Mucosa of gallbladder (tissue), 1 donor: ENCODE results near the gene C1QL4. TPM values are rescaled to one million over a fixed set of nuclear protein-coding genes. Genes with fewer than 3 reads are reported as not detected.
A peak's percentile ranks its signal among the peaks of the same experiment; 100 is the strongest.
"Not testable (repeated sequence)": the region's sequence is repeated elsewhere in the genome, so short reads cannot be mapped to it uniquely, and the experiment has no call there.

Experiments used
- DNase-seq: peaks from one replicate; pipeline ENCODE4 v3.0.0-alpha.2; 2020; ENCODE audit warnings: low spot score
- total RNA-seq: library from RNA; stranded (reverse); gene quantifications from one replicate; pipeline ENCODE4 v1.2.1, GENCODE V29; 2021
- donor health status: DM: no; HTN: no; CAD: no.

Gene C1QL4
- total RNA-seq, result 0.12 TPM

- DNase-seq, result peak; percentile 82
These were observed at the start of gene C1QL4 for GRCh38 chr12:49336645-49337584. Gene C1QL4 (minus strand): TSS chr12:49337188. CDS start chr12:49336477, 711 bp downstream.

GRCh38 chr12:49380184-49380583 is 43.2 kb upstream of the C1QL4 start:
- DNase-seq, result not testable (repeated sequence)

GRCh38 chr12:49377386-49377785 is 40.4 kb upstream of the C1QL4 start:
- DNase-seq, result no peak

- no peak for DNase-seq
These were observed 38.4 kb upstream of the C1QL4 start for GRCh38 chr12:49375406-49375805.

- DNase-seq, result no peak
These were observed 33.6 kb upstream of the C1QL4 start for GRCh38 chr12:49370539-49370938.

GRCh38 chr12:49369411-49370145 is 32.6 kb upstream of the C1QL4 start:
- no peak for DNase-seq

- no peak for DNase-seq
These were observed 31.2 kb upstream of the C1QL4 start for GRCh38 chr12:49368240-49368600.

GRCh38 chr12:49367381-49368239 is 30.6 kb upstream of the C1QL4 start, which contains the start of gene SPATS2:
Gene SPATS2 (plus strand): TSS chr12:49367462. CDS start chr12:49461013, 93,551 bp downstream.
- DNase-seq, result peak; percentile 93

- peak; percentile 88 for DNase-seq
These were observed 29.8 kb upstream of the C1QL4 start for GRCh38 chr12:49366652-49367380.

GRCh38 chr12:49366096-49366651 is 29.2 kb upstream of the C1QL4 start:
- no peak for DNase-seq

GRCh38 chr12:49365542-49365941 is 28.6 kb upstream of the C1QL4 start:
- DNase-seq, result no peak

- no peak for DNase-seq
These were observed 28.0 kb upstream of the C1QL4 start for GRCh38 chr12:49364989-49365388.

GRCh38 chr12:49362077-49362476 is 25.1 kb upstream of the C1QL4 start:
- no peak for DNase-seq

- no peak for DNase-seq
These were observed 22.7 kb upstream of the C1QL4 start for GRCh38 chr12:49359671-49360070.

GRCh38 chr12:49358483-49359141 is 21.6 kb upstream of the C1QL4 start:
- DNase-seq, result no peak

GRCh38 chr12:49357103-49357678 is 20.2 kb upstream of the C1QL4 start:
- DNase-seq, result no peak

- DNase-seq, result no peak
These were observed 18.9 kb upstream of the C1QL4 start for GRCh38 chr12:49355913-49356312.

GRCh38 chr12:49352351-49352750 is 15.4 kb upstream of the C1QL4 start:
- no peak for DNase-seq

GRCh38 chr12:49349266-49349665 is 12.3 kb upstream of the C1QL4 start:
- no peak for DNase-seq

- DNase-seq, result no peak
These were observed 11.8 kb upstream of the C1QL4 start for GRCh38 chr12:49348781-49349180.
